Colonic mucosa (tissue), 4 donors: Measurements from ENCODE around the gene FBLL1. TPM values are rescaled to one million over a fixed set of nuclear protein-coding genes. Genes with fewer than 3 reads are reported as not detected.
A peak's percentile ranks its signal among the peaks of the same experiment; 100 is the strongest.

Experiments used
- DNase-seq: peaks from one replicate; pipeline ENCODE4 v3.0.0-alpha.2; 2020
- H3K27ac ChIP-seq: fragments of 200-600 bp; one replicate; pipeline ENCODE4 v1.8.0; 2021
- H3K27me3 ChIP-seq: fragments of 200-600 bp; one replicate; pipeline ENCODE4 v1.8.0; 2021
- H3K36me3 ChIP-seq: fragments of 200-600 bp; one replicate; pipeline ENCODE4 v1.8.0; 2021
- H3K4me1 ChIP-seq: fragments of 200-600 bp; one replicate; pipeline ENCODE4 v1.8.0; 2021; ENCODE audit warnings: mild to moderate bottlenecking
- H3K4me3 ChIP-seq: fragments of 200-600 bp; one replicate; pipeline ENCODE4 v1.8.0; 2021
- H3K9ac ChIP-seq, 2 donors: one replicate each; pipeline ENCODE4 v1.7.0; 2013; ENCODE audit warnings: control low read depth in 2 of 2, low read depth in 2 of 2, low read length in 2 of 2
- H3K9me3 ChIP-seq: fragments of 200-600 bp; one replicate; pipeline ENCODE4 v1.8.0; 2021
- CTCF ChIP-seq: fragments of 200-600 bp; IDR thresholded peaks from one replicate; pipeline ENCODE4 v1.8.0; 2022; ENCODE audit warnings: antibody characterized with exemption, mild to moderate bottlenecking
- intact Hi-C: fragments of 100-400 bp; cut with DNase I; formaldehyde crosslinking; loops from one replicate; pipeline ENCODE4 v1.14.1; 2022
- total RNA-seq, 2 donors: library from RNA; stranded (reverse); fragmentation: NEBNext Ultra II Directional in 1 of 2; extraction: Animal tissue kit (Norgen Biotek cat#: 25700) in 1 of 2; gene quantifications; one replicate each; pipeline ENCODE4 v1.2.1, GENCODE V29; 2021
- donor health status: healthy.
- donor health status: DM: no; HTN: no; CAD: no.
- donor health status: DM: no; HTN: no; CAD: no.

Gene FBLL1
- total RNA-seq = under 1 TPM in 1 of 2 donors, not detected in 1; 0.58 TPM

GRCh38 chr5:168528521-168529373 lies at the start of gene FBLL1:
Gene FBLL1, plus strand, starts transcription at chr5:168529305. Its CDS starts 200 bp downstream, at chr5:168529505.
- TF ChIP-seq CTCF = no peak
- peaks cover 3% of the 10 kb centered on the region for H3K4me1 ChIP-seq
- H3K27me3 ChIP-seq = peaks cover 16% of the 10 kb centered on the region
- intact Hi-C loops = no loop called here
- H3K9ac ChIP-seq = no peak within 1 kb of the TSS
- no peaks in the 10 kb centered on the region for H3K36me3 ChIP-seq
- no peak within 1 kb of the TSS for H3K27ac ChIP-seq
- no peak for DNase-seq
- H3K9me3 ChIP-seq = no peaks in the 10 kb centered on the region
- H3K4me3 ChIP-seq = peak within 1 kb of the TSS; percentile 32

GRCh38 chr5:168480601-168481000 lies 48.5 kb upstream of the FBLL1 start:
- Histone ChIP-seq H3K4me1 (no peaks in the 10 kb centered on the region), H3K9ac (no peak overlapping the region), H3K9me3 (no peaks in the 10 kb centered on the region), H3K4me3 (no peak overlapping the region), H3K27ac (no peak overlapping the region), H3K36me3 (no peaks in the 10 kb centered on the region), H3K27me3 (no peaks in the 10 kb centered on the region)
- no peak for TF ChIP-seq CTCF
- DNase-seq = no peak
- intact Hi-C loops = no loop called here

- intact Hi-C loops = no loop called here
- H3K4me3 ChIP-seq = no peak overlapping the region
- no peak overlapping the region for H3K9ac ChIP-seq
- DNase-seq = no peak
- no peaks in the 10 kb centered on the region for H3K9me3 ChIP-seq
- H3K36me3 ChIP-seq = no peaks in the 10 kb centered on the region
- no peak for TF ChIP-seq CTCF
- no peak overlapping the region for H3K27ac ChIP-seq
- H3K4me1 ChIP-seq = no peaks in the 10 kb centered on the region
- H3K27me3 ChIP-seq = no peaks in the 10 kb centered on the region
Observed at GRCh38 chr5:168481330-168481788, 47.7 kb upstream of the FBLL1 start.

GRCh38 chr5:168482361-168482760 lies 46.7 kb upstream of the FBLL1 start:
- Histone ChIP-seq H3K9me3 (no peaks in the 10 kb centered on the region), H3K9ac (no peak overlapping the region), H3K36me3 (no peaks in the 10 kb centered on the region), H3K4me3 (no peak overlapping the region), H3K27ac (no peak overlapping the region), H3K4me1 (no peaks in the 10 kb centered on the region), H3K27me3 (no peaks in the 10 kb centered on the region)
- DNase-seq = no peak
- intact Hi-C loops = no loop called here
- no peak for TF ChIP-seq CTCF

GRCh38 chr5:168486136-168486879 lies 42.8 kb upstream of the FBLL1 start, which contains the start of gene RARS1:
Gene RARS1, plus strand, starts transcription at chr5:168486471. Its CDS starts 28 bp downstream, at chr5:168486499.
- Histone ChIP-seq H3K27ac (peak within 1 kb of the TSS; percentile 53), H3K36me3 (peaks cover 21% of the 10 kb centered on the region), H3K9ac (peak within 1 kb of the TSS; percentile 92 to 98), H3K27me3 (no peaks in the 10 kb centered on the region), H3K4me1 (no peaks in the 10 kb centered on the region), H3K4me3 (peak within 1 kb of the TSS; percentile 65), H3K9me3 (no peaks in the 10 kb centered on the region)
- intact Hi-C loops = loop anchor here (5.0 kb wide), 1 partner anchor 219 kb away; no protein-coding TSS in a partner anchor
- peak; percentile 98 for TF ChIP-seq CTCF
- DNase-seq = peak; percentile 95
